ENCODE results near the gene POGK.

The POGK gene

DNA sequence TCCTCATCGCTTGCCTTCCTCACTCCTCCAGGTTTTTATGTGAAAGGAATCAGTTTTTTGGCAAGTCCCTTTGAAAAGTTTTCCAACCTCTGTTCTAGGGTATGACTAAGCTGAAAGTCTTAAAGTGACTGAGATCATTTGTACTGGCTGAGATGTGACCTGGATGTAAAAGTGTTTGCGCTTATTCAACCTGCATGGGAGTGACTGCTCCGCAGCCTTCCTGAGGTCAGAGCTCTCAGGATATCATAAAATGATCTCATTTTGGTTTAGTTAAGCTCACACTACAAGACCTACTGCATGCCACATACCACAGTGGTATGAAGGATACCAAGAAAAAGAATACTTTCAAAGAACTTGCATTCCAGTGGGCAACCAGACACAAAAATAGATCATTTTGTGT is 66.6 kb downstream of the POGK start:
- no peak for DNase-seq

Measured in SIG-M5 (cell line).